ENCODE measurements around the gene MINDY4. TPM values are rescaled to one million over a fixed set of nuclear protein-coding genes. Genes with fewer than 3 reads are reported as not detected.

The MINDY4 gene
- total and polyA plus RNA-seq, 10 of the 15 experiments (the other 5 are each of a cell fraction or from before 2014, with no cell fraction given): 0.10 to 0.90 (median 0.40) TPM

DNA sequence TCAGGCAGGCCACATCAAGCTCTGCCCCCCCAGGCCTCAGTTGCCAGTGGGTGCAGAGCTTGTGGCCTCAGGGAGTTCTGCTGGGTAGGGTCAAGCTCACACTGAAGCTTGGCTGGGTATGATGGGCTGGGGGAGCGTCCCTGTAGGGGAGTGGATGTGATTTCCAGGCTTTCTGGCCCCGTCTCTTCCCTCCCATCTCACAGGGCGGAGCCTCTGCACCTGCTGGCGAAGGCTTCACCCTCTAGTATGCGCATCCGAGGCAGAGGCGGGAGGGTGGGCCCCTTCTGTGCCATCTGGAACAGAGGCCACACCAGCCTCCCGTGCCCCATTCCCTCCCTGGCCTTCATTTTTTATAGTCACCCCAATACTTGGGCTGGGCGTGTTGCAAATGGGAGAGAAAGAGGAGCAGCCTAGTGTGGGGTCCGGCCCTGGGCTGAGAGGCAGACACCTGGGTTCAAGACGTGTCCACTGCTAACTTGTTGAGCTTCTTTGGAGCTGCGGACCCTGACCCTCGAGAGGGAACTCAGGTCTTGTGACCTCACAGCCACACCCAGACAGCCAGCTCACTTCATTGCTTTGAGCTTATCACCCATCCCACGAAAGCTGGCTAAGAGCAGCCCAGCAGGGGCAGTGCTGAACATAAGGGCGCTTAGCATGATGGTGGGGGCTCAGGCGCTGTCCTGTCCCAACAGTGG is 142.8 kb downstream of the MINDY4 start:
- ChIA-PET RAD21 (ENCODE audit: unreplicated experiment) (no interaction called here), POLR2A (no interaction called here), SMC1A (ENCODE audit: uncharacterized antibody, unreplicated experiment) (no interaction called here), CTCF (no interaction called here)
- H3K9ac ChIP-seq (ENCODE audit: control insufficient read depth, insufficient read depth, low read length): no peak overlapping the region
- H3K4me3 ChIP-seq: no peak overlapping the region
- H3K4me2 ChIP-seq (ENCODE audit: control insufficient read depth, insufficient read depth): no peak overlapping the region
- DNase-seq (ENCODE audit: low read depth, low spot score) (no peak), ATAC-seq (no peak), FAIRE-seq (no peak)
- no peaks in the 10 kb centered on the region for H3K9me3 ChIP-seq (replicated peaks; ENCODE audit: control insufficient read depth, insufficient read depth, low read length)
- no peaks in the 10 kb centered on the region for H4K20me1 ChIP-seq (ENCODE audit: control insufficient read depth, insufficient read depth)
- H3K27me3 ChIP-seq (replicated peaks in 1 of 2; ENCODE audit: control insufficient read depth in 2 of 2, insufficient read depth in 2 of 2, low read length in 1 of 2): no peaks in the 10 kb centered on the region
- H3K79me2 ChIP-seq (ENCODE audit: control insufficient read depth, insufficient read depth, low read length): no peaks in the 10 kb centered on the region
- no peak overlapping the region for H2AFZ ChIP-seq (ENCODE audit: control insufficient read depth, low read depth, low read length)
- 32% methylated on average over 15 of the region's 16 CpGs for WGBS (ENCODE audit: insufficient coverage, insufficient replicate concordance, low lambda C conversion rate, missing lambda C conversion rate)
- no TSS peak for BruUV-seq (replicated peaks)
- H3K36me3 ChIP-seq (ENCODE audit: control insufficient read depth in 2 of 2, insufficient read depth in 2 of 2, low read length in 1 of 2): no peaks in the 10 kb centered on the region
- no peaks in the 10 kb centered on the region for H3K4me1 ChIP-seq (ENCODE audit: control insufficient read depth, insufficient read depth, low read length)
- no peak for TF ChIP-seq CBFB (IDR thresholded peaks at IDR 0.05; ENCODE audit: low read depth)
- TF ChIP-seq POU2F2 (IDR thresholded peaks at IDR 0.05; ENCODE audit: borderline replicate concordance, low read depth, low read length): no peak
- intact Hi-C loops (cut with micrococcal nuclease; ENCODE audit: unreplicated experiment) (no loop called here), in situ Hi-C loops (cut with MboI) (no loop called here)
- H3K27ac ChIP-seq (ENCODE audit: control insufficient read depth, insufficient read depth): no peak overlapping the region

GRCh38 chr7:30914596-30914995 is 143.4 kb downstream of the MINDY4 start:
- intact Hi-C loops (cut with micrococcal nuclease; ENCODE audit: unreplicated experiment) (no loop called here), in situ Hi-C loops (cut with MboI) (no loop called here)
- FAIRE-seq (no peak), ATAC-seq (peak; percentile 10; the same call in 1 of the 3 replicates), DNase-seq (ENCODE audit: low read depth, low spot score) (no peak)
- CTCF ChIA-PET: no interaction called here
- 44% methylated on average over 4 of the region's 4 CpGs for WGBS (ENCODE audit: insufficient coverage, insufficient replicate concordance, low lambda C conversion rate, missing lambda C conversion rate)
- H3K9ac ChIP-seq (ENCODE audit: control insufficient read depth, insufficient read depth, low read length): no peak overlapping the region
- no TSS peak for BruUV-seq (replicated peaks)
- H3K4me2 ChIP-seq (ENCODE audit: control insufficient read depth, insufficient read depth): no peak overlapping the region
- SMC1A ChIA-PET (ENCODE audit: uncharacterized antibody, unreplicated experiment): no interaction called here
- H3K36me3 ChIP-seq (ENCODE audit: control insufficient read depth in 2 of 2, insufficient read depth in 2 of 2, low read length in 1 of 2): no peaks in the 10 kb centered on the region
- no peaks in the 10 kb centered on the region for H3K9me3 ChIP-seq (replicated peaks; ENCODE audit: control insufficient read depth, insufficient read depth, low read length)
- H3K4me3 ChIP-seq: no peak overlapping the region
- H3K27me3 ChIP-seq (replicated peaks in 1 of 2; ENCODE audit: control insufficient read depth in 2 of 2, insufficient read depth in 2 of 2, low read length in 1 of 2): no peaks in the 10 kb centered on the region
- no peaks in the 10 kb centered on the region for H3K4me1 ChIP-seq (ENCODE audit: control insufficient read depth, insufficient read depth, low read length)
- RAD21 ChIA-PET (ENCODE audit: unreplicated experiment): no interaction called here
- H2AFZ ChIP-seq (ENCODE audit: control insufficient read depth, low read depth, low read length): no peak overlapping the region
- H3K79me2 ChIP-seq (ENCODE audit: control insufficient read depth, insufficient read depth, low read length): no peaks in the 10 kb centered on the region
- H4K20me1 ChIP-seq (ENCODE audit: control insufficient read depth, insufficient read depth): no peaks in the 10 kb centered on the region
- TF ChIP-seq CHD2 (IDR thresholded peaks at IDR 0.05; ENCODE audit: borderline replicate concordance, low read depth, low read length) (no peak), CREB1 (IDR thresholded peaks at IDR 0.05; ENCODE audit: low read depth) (no peak), USF2 (IDR thresholded peaks at IDR 0.05; ENCODE audit: borderline replicate concordance, low read depth, low read length) (no peak), CBFB (IDR thresholded peaks at IDR 0.05; ENCODE audit: low read depth) (no peak), YBX1 (IDR thresholded peaks at IDR 0.05) (no peak), MTA3 (IDR thresholded peaks at IDR 0.05; ENCODE audit: borderline replicate concordance, low read length) (no peak), ZBED1 (IDR thresholded peaks at IDR 0.05; ENCODE audit: borderline replicate concordance) (no peak), FOXM1 (IDR thresholded peaks at IDR 0.05; ENCODE audit: low read depth, low read length) (no peak), NFYA (IDR thresholded peaks at IDR 0.05; ENCODE audit: borderline replicate concordance, low read depth, low read length) (no peak), SIN3A (IDR thresholded peaks at IDR 0.05; ENCODE audit: low read depth, low read length) (no peak)
- TF ChIP-seq, protein P1, sequence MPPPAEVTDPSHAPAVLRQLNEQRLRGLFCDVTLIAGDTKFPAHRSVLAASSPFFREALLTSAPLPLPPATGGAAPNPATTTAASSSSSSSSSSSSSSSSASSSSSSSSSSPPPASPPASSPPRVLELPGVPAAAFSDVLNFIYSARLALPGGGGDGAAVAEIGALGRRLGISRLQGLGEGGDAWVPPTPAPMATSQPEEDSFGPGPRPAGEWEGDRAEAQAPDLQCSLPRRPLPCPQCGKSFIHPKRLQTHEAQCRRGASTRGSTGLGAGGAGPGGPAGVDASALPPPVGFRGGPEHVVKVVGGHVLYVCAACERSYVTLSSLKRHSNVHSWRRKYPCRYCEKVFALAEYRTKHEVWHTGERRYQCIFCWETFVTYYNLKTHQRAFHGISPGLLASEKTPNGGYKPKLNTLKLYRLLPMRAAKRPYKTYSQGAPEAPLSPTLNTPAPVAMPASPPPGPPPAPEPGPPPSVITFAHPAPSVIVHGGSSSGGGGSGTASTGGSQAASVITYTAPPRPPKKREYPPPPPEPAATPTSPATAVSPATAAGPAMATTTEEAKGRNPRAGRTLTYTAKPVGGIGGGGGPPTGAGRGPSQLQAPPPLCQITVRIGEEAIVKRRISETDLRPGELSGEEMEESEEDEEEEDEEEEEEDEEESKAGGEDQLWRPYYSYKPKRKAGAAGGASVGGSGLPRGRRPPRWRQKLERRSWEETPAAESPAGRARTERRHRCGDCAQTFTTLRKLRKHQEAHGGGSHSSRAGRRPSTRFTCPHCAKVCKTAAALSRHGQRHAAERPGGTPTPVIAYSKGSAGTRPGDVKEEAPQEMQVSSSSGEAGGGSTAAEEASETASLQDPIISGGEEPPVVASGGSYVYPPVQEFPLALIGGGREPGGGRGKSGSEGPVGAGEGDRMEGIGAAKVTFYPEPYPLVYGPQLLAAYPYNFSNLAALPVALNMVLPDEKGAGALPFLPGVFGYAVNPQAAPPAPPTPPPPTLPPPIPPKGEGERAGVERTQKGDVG (CRISPR knock-in tag; IDR thresholded peaks at IDR 0.05): no peak
- no peak overlapping the region for H3K27ac ChIP-seq (ENCODE audit: control insufficient read depth, insufficient read depth)
- POLR2A ChIA-PET: no interaction called here
